ENCODE results near the gene VTI1A.

Gene VTI1A

DNA sequence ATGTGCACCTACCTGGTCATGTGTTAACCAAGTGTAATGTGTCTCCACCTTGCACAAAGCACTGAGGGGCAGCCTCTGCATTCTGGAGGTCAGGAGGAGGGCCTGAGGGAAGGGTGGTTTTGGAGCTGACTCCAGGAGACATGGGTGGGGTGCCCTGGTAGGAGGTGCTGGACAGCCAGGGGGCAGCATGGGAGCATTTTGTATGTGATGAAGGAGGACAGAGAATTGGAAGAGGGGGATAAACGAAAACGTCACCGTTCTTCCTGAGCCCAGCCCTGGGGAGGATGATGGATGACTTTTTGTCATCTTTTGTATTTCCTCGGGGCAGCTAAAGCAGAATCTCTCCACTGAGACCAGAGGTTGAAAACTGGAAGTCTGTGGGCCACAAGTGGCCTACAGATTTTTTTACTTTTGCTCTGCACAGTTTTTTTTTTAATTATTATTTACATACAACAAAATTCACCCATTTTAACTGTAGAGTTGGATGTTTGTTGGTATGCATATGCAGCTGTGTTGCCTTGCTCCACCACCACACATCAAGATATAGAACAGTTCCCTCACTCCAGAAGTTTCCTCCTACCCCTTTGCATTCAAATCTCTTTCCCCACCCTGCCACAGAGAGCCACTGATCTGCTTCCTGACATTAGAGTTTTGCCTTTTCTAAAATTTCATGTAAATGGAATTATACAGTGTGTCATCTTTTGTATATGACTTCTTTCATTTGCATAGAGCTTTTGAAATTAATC, 242.5 kb downstream of the VTI1A start:
- DNase-seq: no peak

DNA sequence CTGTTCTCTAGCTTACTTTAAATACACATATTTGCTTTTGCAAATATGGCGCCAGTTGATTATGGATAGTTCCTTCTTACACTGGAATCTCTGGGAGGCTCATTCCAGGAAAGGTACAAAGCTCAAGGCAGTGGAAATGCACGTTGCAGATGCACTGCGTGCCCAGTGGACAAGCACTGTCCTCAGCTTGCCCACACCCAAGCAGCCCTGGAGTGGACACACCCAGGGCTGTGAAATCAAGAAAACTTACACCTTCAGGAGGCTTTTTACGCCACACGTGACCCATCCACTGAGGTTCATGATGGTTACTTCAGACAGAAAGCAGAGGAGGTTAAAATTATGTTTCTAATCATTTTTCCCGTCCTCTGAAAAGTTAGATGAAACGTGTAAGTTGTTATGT, 248.5 kb downstream of the VTI1A start:
- no peak for DNase-seq

DNA sequence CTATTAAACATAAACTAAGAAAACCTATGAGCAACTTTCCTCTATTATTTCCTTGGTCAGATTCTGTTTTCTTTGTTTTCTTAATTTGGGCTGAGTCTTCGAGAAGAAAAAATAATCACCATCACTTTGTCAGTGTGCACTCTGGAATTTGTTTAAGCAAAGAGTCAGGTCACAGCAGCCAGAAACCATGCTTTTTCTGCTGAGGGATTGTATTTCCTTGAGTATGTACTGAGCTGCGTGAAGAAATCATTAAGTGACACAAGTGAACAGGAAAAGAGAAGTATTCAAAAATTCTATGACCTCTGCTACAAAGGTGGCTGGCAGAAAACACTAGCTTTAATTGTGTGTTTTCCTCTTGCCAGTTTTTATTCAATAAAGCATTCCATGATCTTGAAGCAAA, 249.6 kb downstream of the VTI1A start:
- no peak for DNase-seq

DNA sequence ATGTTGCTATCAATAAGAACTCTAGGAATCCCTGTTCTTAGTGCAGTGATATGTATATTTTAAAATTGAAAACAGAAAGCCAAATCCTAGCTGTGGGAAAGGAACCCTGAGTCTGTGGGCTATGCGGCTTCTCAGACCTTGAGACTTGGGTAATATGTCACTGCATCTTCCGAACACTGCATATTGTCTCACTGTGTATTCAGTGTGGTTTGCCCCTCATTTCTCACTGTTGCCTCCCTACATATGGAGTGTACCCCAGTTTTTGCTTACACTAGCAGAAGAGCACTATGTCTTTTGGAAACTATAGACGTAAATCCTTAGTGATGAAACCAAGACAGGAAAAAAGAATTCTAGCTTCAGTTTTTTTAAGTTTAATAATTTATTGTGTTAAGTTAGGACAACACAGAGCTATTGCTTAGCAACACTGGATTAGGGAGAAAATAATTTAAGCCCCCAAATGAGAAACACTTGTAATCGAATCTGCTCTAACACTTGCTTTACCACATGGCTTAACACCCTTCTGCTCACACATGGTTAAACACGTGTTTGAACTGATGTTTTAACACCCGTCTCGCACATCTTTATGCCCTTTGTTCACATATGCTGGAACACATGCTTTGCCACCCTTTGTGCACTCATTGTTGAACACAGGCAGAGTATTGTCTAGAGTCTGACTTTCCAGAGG, 251.3 kb downstream of the VTI1A start:
- DNase-seq: no peak

DNA sequence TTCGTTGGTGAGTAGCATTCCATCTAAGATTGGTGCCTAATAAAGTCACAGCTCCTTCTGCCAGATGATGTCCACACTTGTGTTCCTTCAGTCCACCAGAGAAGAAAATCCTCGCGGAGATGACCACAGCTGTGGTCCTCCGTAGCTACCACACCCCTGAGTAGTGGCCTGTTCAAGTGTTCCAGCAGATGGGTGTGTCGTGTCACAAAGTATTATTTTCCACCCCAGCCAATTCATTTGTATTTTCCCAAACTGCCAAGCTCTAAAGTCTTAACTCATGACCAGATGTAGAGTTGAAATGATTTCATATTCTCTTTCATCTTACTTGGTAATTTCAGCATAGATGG, 251.8 kb downstream of the VTI1A start:
- no peak for DNase-seq

DNA sequence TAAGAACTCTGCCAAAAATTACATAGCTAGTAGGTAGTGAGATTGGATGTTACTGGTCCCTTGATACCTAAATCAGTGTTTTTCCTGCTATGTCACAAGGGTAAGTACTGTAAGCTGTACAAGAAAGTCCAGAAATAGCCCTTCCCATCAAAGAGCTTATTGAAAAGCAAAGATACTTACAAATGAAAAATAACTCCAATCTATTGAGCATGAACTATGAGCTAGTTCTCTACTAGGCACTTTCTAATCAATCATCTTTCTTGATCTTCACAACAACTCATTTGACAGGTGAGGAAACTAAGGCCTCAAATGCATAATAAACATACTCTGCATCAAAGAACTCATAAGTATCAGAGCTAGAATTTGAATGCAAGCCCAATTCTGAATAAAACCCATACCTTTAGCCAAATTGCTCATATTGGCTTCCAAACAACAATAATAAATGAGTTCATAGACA, 253.2 kb downstream of the VTI1A start:
- DNase-seq: no peak

DNA sequence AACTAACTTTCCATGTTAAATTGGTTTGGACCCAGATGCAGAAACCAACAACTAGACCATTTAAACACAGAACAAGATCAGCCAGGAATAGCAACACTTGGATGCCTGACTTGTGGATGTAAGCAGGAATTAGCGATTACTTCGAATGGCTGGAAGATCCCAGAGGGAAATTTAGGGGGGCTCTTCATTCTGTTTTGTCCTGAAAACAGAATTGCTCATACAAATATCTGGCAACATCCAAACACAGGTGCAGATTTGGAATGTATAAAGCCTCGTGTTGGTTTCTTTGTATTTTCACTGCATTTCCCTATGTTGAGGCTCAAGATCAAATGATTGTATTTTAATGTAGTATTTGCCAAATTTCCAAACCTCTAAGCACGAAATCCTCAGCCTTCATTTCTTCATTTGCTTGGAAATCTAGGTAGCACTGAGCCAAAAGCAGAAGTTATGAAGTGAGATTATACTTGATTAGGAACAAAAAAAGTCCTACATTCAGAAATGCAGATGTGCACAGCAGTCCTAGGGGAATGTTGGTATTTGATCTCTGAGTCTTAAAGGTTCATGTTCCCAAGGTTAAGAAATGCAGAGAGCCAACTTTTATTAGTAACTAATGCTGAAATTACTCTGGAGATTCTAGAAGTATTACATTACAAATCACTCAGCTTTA, 254.3 kb downstream of the VTI1A start:
- no peak for DNase-seq

DNA sequence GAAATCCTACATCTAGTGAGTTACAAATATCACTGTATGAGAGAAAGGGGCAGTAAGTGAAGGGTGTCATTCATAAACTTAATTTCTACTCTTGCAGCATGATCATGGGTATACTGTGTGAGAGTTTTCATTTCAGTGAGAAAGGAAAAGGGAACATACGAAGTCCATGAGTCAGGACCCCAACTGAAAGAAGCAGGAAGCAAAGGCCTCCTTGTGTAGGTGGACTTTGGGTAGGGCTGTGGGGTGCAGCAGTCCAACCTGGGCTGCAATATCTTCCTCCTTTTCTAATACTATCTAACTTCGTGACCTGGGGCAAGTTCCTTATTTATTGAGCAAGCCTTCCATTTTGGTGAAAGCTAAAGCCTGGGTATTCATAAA, 254.9 kb downstream of the VTI1A start:
- no peak for DNase-seq

DNA sequence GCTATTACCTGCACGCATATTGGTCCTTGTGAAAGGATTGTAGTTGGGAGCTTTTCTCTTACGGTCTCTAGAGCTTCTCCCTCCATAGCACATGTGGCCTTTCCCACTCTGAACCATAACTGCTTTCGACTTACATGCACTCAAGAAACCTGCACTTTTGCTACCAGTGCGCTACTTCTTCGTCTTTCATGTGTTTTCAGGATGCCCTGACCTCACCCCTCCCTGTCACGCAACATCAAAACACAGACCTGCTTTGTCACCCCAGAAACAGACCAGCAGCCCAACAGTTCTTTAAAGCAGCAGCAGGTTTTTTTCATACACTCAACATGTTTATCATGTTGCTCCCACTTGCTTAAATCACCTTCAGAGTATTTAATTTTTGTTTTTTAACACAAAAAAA, 259.6 kb downstream of the VTI1A start:
- no peak for DNase-seq

DNA sequence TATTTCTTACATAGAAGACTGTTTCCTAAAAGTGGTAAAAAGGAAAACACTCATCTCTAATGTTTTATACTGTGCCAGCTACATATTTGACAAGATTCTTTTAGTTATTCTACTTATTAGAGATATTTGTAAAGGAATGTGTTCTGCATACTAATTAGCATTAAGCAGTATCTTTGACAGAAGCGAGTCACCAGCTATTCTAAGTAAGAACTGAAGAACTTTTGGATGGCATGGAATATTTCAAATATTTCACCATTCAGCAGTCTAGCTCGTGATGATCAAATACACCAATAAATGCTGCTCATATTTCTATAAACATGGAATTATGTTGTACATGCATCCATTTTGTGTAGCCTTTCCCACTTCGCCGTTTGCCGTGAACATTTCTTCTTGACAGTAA, 261.4 kb downstream of the VTI1A start:
- no peak for DNase-seq

DNA sequence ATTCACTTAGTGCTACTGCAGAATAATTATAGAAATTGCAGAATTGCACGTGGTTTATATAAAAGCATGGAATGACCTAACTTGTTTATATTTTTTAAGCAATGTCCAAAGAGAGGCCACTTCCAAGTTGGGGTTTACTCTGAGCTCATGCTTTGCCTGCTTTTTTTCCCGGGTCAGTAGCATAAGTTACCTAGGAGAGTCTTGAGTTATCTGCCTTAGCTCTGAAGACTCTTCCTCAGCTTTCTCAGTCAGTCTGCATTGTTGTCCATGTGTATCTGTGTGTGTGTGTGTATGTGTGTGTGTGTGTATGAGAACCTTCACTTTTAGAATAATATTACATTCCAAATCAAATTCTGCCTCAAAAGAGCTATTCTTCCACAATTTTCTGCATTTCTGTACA, 263.5 kb downstream of the VTI1A start:
- DNase-seq: no peak

DNA sequence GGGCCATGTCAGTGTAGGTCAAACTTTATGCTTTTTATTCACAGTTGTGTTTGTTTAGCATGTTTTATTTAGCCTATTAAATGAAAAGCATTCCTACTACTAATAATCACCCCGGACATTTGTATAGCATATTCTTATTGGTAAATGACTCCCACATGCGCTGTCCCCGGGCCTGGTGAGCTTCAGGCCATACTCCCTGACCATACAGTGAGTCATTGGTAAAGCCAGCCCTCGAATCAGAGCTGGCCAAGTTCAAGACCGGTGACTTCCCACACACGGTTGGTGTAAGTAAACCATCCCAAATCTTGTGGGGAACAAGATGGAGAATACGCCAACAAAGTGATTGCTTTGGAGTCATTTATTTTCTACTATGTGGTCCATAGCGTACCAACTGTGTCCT, 264.4 kb downstream of the VTI1A start:
- no peak for DNase-seq

DNA sequence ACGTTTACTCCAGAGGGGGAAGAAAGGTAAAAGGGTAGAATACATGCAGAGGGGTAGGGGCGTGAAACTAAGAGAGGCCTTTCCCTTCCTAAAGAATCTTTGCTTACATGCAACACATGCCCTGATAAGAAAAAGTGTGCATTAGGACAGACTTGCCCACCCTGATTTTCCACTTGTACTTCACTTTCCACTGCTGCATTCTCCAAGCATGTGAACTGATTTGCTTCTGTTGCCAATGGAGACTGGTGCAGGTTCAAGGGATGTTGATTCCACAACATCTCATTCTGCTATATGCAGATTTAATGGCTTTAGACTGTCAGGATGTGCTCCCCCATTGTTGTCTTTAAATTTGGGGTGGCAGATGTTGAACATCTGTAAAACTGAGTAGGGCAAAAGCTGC, 265.5 kb downstream of the VTI1A start:
- no peak for DNase-seq

DNA sequence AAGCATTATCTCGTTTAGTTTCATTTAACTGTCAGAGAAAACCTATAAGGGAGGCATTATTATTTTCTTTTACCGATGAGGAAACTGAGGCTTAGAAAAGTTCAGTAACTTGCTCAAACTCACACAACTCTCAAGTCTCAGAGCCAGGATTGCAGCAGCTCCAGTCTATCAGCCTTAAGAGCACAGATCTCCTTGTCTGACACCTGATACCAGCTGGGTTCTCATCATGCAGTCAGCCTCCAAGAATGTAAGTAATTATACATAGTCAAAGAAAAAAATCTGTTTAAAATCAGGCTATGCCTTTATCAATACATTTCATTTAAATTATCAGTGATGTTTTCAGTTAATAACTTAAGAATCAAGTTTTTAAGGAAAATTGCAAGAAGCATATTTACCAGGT, 266.4 kb downstream of the VTI1A start:
- no peak for DNase-seq

DNA sequence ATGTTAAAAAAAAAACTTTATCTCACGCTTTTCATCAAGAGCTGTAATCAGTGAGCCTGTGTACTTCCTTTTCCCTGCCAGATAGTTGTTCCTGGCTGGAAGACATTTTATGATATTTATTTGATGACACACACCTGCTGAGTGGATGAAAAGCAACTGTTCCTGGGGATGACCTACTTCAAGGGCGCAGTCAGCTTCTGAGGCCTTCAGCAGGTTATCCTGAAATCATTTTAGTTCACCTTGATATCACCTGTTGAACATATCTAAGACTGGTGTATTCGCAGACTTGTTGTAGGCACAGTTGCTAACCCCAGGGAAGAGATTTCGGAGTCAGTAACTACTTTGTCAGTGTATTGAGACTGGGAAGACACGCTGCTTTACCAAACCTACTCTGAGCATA, 268.6 kb downstream of the VTI1A start:
- no peak for DNase-seq

DNA sequence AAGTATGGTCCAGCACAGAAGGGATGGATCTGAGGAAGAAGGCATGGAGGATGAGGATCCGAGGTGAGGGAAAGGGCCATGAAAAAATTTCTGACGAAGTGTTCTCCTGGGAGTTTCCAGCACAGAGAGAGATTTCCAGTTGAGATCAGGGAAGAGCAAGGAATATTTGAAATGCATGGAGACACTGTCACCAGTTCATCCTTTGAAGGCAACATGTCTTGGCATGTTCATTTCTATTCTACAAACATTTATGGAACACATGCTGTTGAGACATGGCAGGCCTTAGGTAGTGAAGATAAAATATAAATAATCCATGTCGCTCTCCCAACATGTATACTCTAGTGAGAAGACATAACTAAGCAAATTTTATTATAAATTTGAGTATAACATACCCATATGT, 269.1 kb downstream of the VTI1A start:
- no peak for DNase-seq

DNA sequence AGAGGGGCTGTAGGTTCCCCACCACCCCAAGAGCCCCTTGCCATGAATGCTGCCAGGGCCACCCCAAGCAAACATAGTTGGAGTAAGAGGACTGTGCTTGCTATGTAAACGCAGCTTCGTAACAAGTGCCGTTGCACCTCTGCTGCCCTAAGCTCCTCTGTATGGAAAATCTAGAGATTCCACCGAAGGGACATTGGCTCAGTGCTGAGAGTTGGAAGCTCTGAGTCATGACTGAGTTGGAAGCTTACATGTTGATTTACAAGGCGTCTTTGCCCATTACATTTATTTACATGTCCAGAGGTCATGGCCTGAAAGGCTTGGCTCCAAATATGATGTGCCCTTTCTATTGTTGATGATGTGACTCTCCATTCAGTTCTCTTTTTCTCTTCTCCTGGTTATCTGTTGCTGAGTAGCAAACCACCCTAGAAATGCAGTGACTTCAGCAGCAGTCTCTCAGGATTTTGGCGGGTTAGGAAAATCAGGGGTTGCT, 270.0 kb downstream of the VTI1A start:
- DNase-seq: no peak

DNA sequence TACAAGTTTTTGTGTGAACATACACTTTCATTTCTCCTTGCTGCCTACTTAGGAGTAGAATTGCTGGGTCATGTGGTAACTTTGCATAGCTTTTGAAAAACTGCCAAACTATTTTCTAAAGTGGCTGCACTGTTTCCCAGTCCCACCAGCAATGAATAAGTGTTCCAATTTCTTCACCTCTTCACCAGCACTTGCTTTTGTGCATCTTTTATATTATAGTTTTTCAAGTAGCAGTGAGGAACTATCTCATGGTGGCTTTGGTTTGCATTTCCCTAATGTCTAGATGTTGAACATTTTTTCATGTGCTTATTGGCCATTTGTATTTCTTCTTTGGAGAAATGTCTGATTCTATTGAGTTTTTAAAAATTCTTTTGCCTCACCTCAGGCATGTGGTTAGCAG, 273.2 kb downstream of the VTI1A start:
- no peak for DNase-seq

DNA sequence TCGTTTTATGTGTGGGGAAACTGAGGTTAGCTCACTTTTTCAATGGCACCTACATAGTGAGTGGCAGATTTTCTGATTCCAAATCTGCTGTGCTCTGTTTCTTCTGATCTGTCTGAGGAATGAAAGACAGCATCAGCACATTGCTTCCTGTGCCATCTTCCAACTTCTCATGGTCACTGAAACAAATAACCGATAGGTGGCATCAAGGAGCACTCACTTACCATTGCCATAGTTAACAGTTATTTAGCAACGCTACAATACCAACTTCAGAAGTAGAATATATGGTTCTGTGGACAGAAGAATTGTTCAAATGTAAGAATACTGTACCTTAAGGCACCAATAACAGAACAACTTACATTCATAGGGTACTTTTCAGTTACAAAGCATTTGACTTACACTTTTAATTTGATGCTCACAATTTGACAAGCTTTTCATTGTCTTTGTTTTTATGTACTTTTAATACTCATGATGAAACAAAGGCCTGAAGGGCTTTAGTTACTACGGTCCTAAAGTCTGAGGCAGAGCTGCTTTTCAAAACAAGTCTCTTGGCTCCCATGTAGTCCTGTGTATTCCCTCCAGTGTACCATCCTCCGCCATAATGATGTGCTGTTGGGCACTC, 274.2 kb downstream of the VTI1A start:
- peak in 1 of 4 experiments; percentile 1 for DNase-seq

DNA sequence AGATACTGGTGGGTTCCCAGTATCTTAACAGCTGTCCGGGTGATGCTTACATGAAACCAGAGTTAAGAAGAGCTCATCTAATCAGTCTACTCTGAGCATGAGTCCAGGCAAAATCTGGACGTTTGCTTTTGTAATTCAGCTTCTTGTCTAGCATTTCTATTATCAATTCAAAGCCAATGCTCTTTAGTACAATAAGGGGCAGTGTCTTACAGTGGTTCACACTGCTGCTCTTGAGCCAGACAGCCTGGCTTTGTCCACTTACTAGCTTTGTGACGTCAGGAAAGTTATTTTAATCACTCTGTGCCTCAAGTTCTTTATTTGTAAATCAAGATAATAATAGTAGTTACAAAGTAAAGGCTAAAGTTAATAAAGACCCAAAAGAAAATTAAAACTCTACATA, 275.7 kb downstream of the VTI1A start:
- DNase-seq: no peak

DNA sequence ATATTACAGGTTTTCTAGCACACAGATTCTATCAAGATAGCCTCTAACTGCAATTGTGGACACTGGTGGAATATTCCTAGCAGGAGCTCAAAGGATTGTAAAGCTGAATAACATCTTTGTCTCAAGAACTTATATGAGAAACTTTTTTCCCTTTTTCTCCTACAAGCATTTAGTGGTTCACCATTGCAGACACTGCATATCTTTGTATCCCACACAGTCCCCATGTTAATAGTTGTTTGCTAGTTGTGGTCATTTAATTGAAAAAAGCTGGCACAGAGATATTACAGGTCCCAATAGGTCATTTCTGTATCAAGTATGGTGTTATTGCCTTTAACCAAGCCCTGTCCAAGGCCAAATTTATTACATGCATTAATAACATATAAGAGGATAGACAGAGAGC, 276.9 kb downstream of the VTI1A start:
- no peak for DNase-seq

DNA sequence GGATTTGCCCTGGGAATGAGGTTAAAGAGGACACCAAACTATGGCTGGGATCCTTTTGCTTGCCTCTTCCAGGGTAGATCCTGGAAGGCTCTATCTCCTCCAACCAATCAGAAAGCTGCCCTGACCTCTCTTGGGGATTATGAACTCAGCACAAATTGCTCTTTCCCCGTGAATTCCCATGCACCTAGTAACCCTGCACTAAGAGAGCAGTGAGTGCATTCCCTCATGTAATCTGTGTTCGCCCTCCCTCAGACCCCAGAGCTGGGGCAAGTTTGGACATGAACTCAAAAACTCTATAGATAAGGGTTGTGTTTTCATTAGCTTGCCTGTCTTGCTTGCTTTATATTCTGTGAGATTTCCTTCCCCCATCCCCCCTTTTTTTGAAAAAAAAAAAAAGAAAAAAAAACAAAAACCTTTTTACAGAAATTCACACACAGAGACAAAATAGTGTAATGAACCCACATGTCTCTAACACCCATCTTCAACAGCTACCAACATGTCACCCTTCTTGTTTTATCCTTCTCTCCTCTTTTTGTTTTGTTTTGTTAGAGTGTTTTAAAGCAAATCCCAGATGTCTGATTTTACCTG, 277.5 kb downstream of the VTI1A start:
- DNase-seq: no peak

DNA sequence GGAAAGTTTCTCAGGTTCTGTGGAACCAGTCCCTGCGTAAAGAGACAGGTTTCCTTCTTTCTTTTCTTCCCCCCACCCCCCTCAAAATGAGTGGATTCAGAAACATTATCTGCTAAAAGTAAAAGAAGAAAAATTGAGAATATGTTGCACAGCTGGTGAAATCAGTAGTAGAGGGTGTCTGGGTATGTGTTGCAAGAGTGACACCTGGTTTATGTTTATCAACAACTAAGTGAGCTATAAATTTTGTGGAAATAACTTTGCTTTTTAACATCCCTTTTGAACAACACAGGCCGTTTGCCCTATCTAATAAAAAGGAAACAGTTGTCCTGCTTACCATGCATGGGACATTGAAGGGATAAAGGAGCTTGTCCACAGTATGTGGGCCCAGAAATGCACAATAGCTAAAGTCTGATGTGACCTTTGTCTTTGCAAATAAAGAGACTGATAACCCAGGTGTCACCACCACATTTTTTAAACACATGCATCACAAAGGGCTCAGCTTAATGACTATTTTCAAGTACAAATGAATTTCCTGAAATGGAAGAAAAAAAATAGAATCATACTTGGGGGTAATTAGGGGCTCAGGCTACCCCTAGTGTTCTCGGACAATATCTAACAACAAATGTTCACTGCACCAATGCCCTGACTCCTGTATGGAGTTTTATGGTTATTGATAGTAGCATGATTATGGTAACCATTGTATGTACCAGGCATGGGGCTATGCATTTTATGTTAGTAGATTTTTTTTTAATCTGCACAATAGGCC, 281.3 kb downstream of the VTI1A start:
- no peak for DNase-seq
